H1 (cell line): ENCODE measurements around the gene ELOF1.

Experiments
- CEBPB ChIP-seq: IDR thresholded peaks from 2 replicates; pipeline ENCODE4 v1.6.1; 2012; ENCODE audit warnings: low read depth, low read length
- EZH2 ChIP-seq: fragments of 200-600 bp; sonication (generic); IDR thresholded peaks from 2 replicates; pipeline ENCODE4 v1.7.1; 2012; ENCODE audit warnings: low read depth, mild to moderate bottlenecking, moderate library complexity, low read length, inconsistent platforms; ENCODE audit not compliant: severe bottlenecking
- KDM1A ChIP-seq: fragments of 200-600, 300-600 bp; sonication (generic); IDR thresholded peaks from 2 replicates; pipeline ENCODE4 v1.7.1; 2016; ENCODE audit warnings: mild to moderate bottlenecking, low read length, borderline replicate concordance
- POLR2A ChIP-seq, 2 experiments: IDR thresholded peaks; 1 replicate in 1 of 2; 2 replicates in 1 of 2; pipeline ENCODE4 v1.6.1; 2011; ENCODE audit warnings: low read depth in 2 of 2, low read length in 2 of 2, mild to moderate bottlenecking in 2 of 2; ENCODE audit errors: control extremely low read depth in 1 of 2
- RBBP5 ChIP-seq: IDR thresholded peaks from 2 replicates; pipeline ENCODE4 v1.7.1; 2012; ENCODE audit warnings: low read depth, mild to moderate bottlenecking, inconsistent platforms, low read length, moderate library complexity, borderline replicate concordance
- SAP30 ChIP-seq: fragments of 300-600 bp; sonication (generic); IDR thresholded peaks from 2 replicates; pipeline ENCODE4 v1.7.1; 2012; ENCODE audit warnings: low read length, moderate library complexity, mild to moderate bottlenecking, inconsistent platforms; ENCODE audit not compliant: insufficient read depth, insufficient replicate concordance
- SP1 ChIP-seq: IDR thresholded peaks from 2 replicates; pipeline ENCODE4 v1.6.1; 2011; ENCODE audit warnings: low read depth, low read length
- SUZ12 ChIP-seq: fragments of 200-600 bp; sonication (generic); IDR thresholded peaks from 2 replicates; pipeline ENCODE4 v1.6.1; 2012; ENCODE audit warnings: mild to moderate bottlenecking, inconsistent platforms, low read length, moderate library complexity, mixed read lengths
- TAF1 ChIP-seq: IDR thresholded peaks from 2 replicates; pipeline ENCODE4 v1.6.1; 2011; ENCODE audit warnings: mild to moderate bottlenecking, low read depth, low read length
- ZNF274 ChIP-seq: IDR thresholded peaks from 2 replicates; pipeline ENCODE4 v1.7.0; 2012; ENCODE audit warnings: low read length, borderline replicate concordance; ENCODE audit errors: extremely low read depth
- TF ChIP-seq, protein P1 (sequence below), 3 experiments: IDR thresholded peaks; 1 replicate in 2 of 3; 2 replicates in 1 of 3; pipeline versions ENCODE4 v1.5.1 to v1.6.1; 2011; ENCODE audit warnings: low read length in 3 of 3, mild to moderate bottlenecking in 3 of 3, inconsistent platforms in 2 of 3, low read depth in 1 of 3, moderate library complexity in 1 of 3; ENCODE audit not compliant: insufficient read depth in 1 of 3; ENCODE audit errors: control extremely low read depth in 1 of 3

GRCh38 chr19:11513946-11514345 is 45.1 kb downstream of the ELOF1 start:
- TF ChIP-seq SAP30 (no peak), SP1 (no peak), POLR2A (IDR thresholded peaks at IDR 0.05; ENCODE audit: control extremely low read depth in 1 of 2, low read depth in 2 of 2, low read length in 2 of 2) (no peak), KDM1A (no peak), TAF1 (no peak), RBBP5 (no peak), CEBPB (no peak), ZNF274 (no peak), SUZ12 (no peak), EZH2 (no peak)
- TF ChIP-seq, protein P1, sequence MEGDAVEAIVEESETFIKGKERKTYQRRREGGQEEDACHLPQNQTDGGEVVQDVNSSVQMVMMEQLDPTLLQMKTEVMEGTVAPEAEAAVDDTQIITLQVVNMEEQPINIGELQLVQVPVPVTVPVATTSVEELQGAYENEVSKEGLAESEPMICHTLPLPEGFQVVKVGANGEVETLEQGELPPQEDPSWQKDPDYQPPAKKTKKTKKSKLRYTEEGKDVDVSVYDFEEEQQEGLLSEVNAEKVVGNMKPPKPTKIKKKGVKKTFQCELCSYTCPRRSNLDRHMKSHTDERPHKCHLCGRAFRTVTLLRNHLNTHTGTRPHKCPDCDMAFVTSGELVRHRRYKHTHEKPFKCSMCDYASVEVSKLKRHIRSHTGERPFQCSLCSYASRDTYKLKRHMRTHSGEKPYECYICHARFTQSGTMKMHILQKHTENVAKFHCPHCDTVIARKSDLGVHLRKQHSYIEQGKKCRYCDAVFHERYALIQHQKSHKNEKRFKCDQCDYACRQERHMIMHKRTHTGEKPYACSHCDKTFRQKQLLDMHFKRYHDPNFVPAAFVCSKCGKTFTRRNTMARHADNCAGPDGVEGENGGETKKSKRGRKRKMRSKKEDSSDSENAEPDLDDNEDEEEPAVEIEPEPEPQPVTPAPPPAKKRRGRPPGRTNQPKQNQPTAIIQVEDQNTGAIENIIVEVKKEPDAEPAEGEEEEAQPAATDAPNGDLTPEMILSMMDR (IDR thresholded peaks at IDR 0.05; ENCODE audit: control extremely low read depth in 1 of 3, insufficient read depth in 1 of 3, low read depth in 1 of 3, low read length in 3 of 3), result no peak
